Duodenal mucosa (tissue), 2 donors: ENCODE data around the gene KRT8.

Experiments
- H3K27ac ChIP-seq: one replicate; pipeline ENCODE4 v1.7.0; 2013; ENCODE audit warnings: low read depth, low read length
- H3K27me3 ChIP-seq, 2 donors: one replicate each; pipeline ENCODE4 v1.7.0; 2013; ENCODE audit warnings: low read length in 2 of 2, control low read depth in 1 of 2; ENCODE audit not compliant: insufficient read depth in 2 of 2, control insufficient read depth in 1 of 2
- H3K36me3 ChIP-seq, 2 donors: one replicate each; pipeline ENCODE4 v1.7.0; 2013; ENCODE audit warnings: low read length in 2 of 2, control low read depth in 1 of 2; ENCODE audit not compliant: insufficient read depth in 2 of 2, control insufficient read depth in 1 of 2
- H3K4me1 ChIP-seq, 2 donors: one replicate each; pipeline ENCODE4 v1.7.0; 2013; ENCODE audit warnings: low read length in 2 of 2, control low read depth in 1 of 2; ENCODE audit not compliant: insufficient read depth in 2 of 2, control insufficient read depth in 1 of 2
- H3K4me3 ChIP-seq, 2 donors: one replicate each; pipeline ENCODE4 v1.7.0; 2013; ENCODE audit warnings: low read length in 2 of 2, low read depth in 1 of 2
- H3K9ac ChIP-seq, 2 donors: one replicate each; pipeline ENCODE4 v1.7.0; 2013; ENCODE audit warnings: low read length in 2 of 2, low read depth in 1 of 2
- H3K9me3 ChIP-seq, 2 donors: one replicate each; pipeline ENCODE4 v1.7.0; 2013; ENCODE audit warnings: low read length in 2 of 2, control low read depth in 1 of 2; ENCODE audit not compliant: control insufficient read depth in 1 of 2

KRT8 gene

GRCh38 chr12:52925717-52926595 lies 21.1 kb upstream of the KRT8 start:
- Histone ChIP-seq H3K9ac (peak overlapping the region; percentile 58 to 74), H3K9me3 (no peaks in the 10 kb centered on the region), H3K4me1 (peaks cover 41 to 44% of the 10 kb centered on the region in 2 donors), H3K4me3 (peak overlapping the region; percentile 28 to 42), H3K27ac (peak overlapping the region; percentile 83), H3K36me3 (no peaks in the 10 kb centered on the region), H3K27me3 (no peaks in the 10 kb centered on the region)

GRCh38 chr12:52924764-52925716 lies 20.2 kb upstream of the KRT8 start:
- no peaks in the 10 kb centered on the region for H3K36me3 ChIP-seq
- peak overlapping the region; percentile 83 for H3K27ac ChIP-seq
- peak overlapping the region; percentile 28 to 47 for H3K4me3 ChIP-seq
- H3K9ac ChIP-seq: peak overlapping the region; percentile 44 to 58
- no peaks in the 10 kb centered on the region for H3K27me3 ChIP-seq
- peaks cover 41 to 45% of the 10 kb centered on the region in 2 donors for H3K4me1 ChIP-seq
- no peaks in the 10 kb centered on the region for H3K9me3 ChIP-seq

- Histone ChIP-seq H3K36me3 (no peaks in the 10 kb centered on the region), H3K9me3 (no peaks in the 10 kb centered on the region), H3K27me3 (no peaks in the 10 kb centered on the region), H3K9ac (no peak overlapping the region), H3K27ac (no peak overlapping the region), H3K4me3 (no peak overlapping the region), H3K4me1 (peaks cover 28 to 29% of the 10 kb centered on the region in 2 donors)
Observed at GRCh38 chr12:52921488-52922165, 16.8 kb upstream of the KRT8 start.

- no peak overlapping the region for H3K9ac ChIP-seq
- no peaks in the 10 kb centered on the region for H3K9me3 ChIP-seq
- no peaks in the 10 kb centered on the region for H3K36me3 ChIP-seq
- no peaks in the 10 kb centered on the region for H3K27me3 ChIP-seq
- H3K4me1 ChIP-seq: peaks cover 31 to 32% of the 10 kb centered on the region in 2 donors
- H3K4me3 ChIP-seq: no peak overlapping the region
- H3K27ac ChIP-seq: no peak overlapping the region
Observed at GRCh38 chr12:52920937-52921336, 16.1 kb upstream of the KRT8 start.

- Histone ChIP-seq H3K9ac (no peak overlapping the region), H3K4me1 (peaks cover 24 to 31% of the 10 kb centered on the region in 2 donors), H3K27ac (no peak overlapping the region), H3K4me3 (no peak overlapping the region), H3K36me3 (no peaks in the 10 kb centered on the region), H3K9me3 (no peaks in the 10 kb centered on the region), H3K27me3 (no peaks in the 10 kb centered on the region)
Observed at GRCh38 chr12:52918784-52919183, 13.9 kb upstream of the KRT8 start.

- Histone ChIP-seq H3K4me1 (peaks cover 27 to 35% of the 10 kb centered on the region in 2 donors), H3K36me3 (no peaks in the 10 kb centered on the region), H3K4me3 (no peak overlapping the region), H3K27me3 (no peaks in the 10 kb centered on the region), H3K9me3 (no peaks in the 10 kb centered on the region), H3K27ac (no peak overlapping the region), H3K9ac (no peak overlapping the region)
Observed at GRCh38 chr12:52918351-52918750, 13.5 kb upstream of the KRT8 start.

GRCh38 chr12:52917800-52918199 lies 12.9 kb upstream of the KRT8 start:
- Histone ChIP-seq H3K4me1 (peaks cover 30 to 35% of the 10 kb centered on the region in 2 donors), H3K36me3 (no peaks in the 10 kb centered on the region), H3K9ac (no peak overlapping the region), H3K9me3 (no peaks in the 10 kb centered on the region), H3K27me3 (no peaks in the 10 kb centered on the region), H3K27ac (no peak overlapping the region), H3K4me3 (no peak overlapping the region)

- H3K9me3 ChIP-seq: no peaks in the 10 kb centered on the region
- H3K27me3 ChIP-seq: no peaks in the 10 kb centered on the region
- H3K4me1 ChIP-seq: peaks cover 37 to 41% of the 10 kb centered on the region in 2 donors
- H3K4me3 ChIP-seq: no peak overlapping the region
- H3K27ac ChIP-seq: no peak overlapping the region
- H3K9ac ChIP-seq: no peak overlapping the region
- H3K36me3 ChIP-seq: no peaks in the 10 kb centered on the region
Observed at GRCh38 chr12:52916216-52916615, 11.3 kb upstream of the KRT8 start.

- Histone ChIP-seq H3K9me3 (no peaks in the 10 kb centered on the region), H3K9ac (no peak overlapping the region), H3K4me3 (no peak overlapping the region), H3K27ac (peak overlapping the region; percentile 10), H3K27me3 (no peaks in the 10 kb centered on the region), H3K4me1 (peaks cover 38 to 40% of the 10 kb centered on the region in 2 donors), H3K36me3 (no peaks in the 10 kb centered on the region)
Observed at GRCh38 chr12:52915637-52916036, 10.8 kb upstream of the KRT8 start.
